ENCODE data around the gene RNF112.

GRCh38 chr17:19403021-19403420, 8.0 kb upstream of the RNF112 start:
- TF ChIP-seq POLR2A (IDR thresholded peaks at IDR 0.05) (no peak), CTCF (IDR thresholded peaks at IDR 0.05) (no peak)

All from right lobe of liver (tissue), 4 donors.